ENCODE measurements around the gene ICA1.
"Not testable (repeated sequence)": the region's sequence is repeated elsewhere in the genome, so short reads cannot be mapped to it uniquely, and the experiment has no call there.

The ICA1 gene

DNA sequence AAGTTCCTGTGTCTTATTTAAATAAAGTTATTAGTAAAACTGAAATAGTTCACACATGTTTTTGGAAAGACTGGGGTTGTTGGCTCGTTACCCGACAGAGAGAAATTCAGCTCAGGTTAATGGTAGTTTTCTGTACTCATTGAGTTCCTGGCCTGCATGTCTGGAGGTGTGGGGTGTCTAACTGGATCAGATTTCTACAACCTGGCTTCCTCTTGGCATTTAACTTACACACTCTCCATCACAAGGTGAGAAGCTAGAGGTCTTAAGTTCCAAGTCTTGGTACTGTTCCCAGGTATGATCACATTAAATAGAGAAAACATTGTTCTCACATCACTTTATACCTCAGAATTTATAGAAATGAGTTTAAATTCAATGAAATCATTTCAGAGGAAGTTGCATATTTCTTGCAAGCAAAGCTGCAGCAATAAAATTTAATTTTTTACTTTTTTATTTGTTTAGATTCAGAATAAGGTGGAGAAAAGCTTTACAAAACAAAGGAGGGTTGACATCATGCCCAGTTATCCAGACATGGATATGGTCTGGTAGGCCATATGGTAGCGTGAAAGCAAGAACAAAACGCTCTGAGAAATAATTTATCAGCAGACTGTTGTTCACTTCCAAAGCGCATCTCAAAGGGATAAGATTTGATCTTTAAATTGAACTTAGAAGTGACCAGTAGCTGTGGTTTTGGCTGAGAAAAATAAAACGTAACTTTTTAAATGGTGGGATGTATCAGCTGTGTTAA, 172.8 kb downstream of the ICA1 start:
- no peak for DNase-seq

DNA sequence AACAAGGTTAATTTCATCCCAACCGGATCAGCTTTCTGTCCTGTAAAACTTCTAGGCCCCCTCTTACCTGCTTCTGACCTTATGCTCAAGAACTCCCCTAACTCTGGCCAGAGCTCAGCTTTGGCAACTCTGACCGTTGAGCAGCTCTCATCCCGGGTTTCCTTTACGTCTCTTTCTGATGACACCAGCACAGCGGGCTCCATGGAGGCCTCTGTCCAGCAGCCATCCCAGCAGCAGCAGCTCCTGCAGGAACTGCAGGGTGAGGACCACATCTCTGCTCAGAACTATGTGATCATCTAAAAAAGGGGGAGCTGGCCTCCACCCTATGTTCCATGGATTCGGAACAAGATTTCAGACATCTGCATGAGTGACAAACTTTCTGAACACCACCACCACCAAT, 175.7 kb downstream of the ICA1 start:
- DNase-seq: no peak

DNA sequence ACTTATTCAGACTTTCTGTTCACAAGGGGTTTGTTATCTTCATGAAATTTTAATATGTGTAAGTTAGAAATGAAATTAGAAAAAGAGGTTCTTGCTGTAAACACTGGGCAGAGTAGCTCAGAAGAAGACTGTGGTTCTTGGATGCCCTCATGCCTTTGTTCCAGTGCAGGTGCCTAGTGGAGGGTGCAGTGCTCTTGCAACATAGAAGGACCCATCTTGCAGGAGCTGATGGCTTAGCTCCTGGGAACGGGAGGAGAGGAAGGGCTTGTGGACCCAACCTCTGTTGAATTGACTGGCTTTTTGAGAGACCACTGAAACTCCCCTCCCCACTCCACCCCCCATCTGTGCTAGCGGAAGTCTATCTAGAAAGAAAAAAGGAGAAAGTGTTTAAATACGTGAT, 176.5 kb downstream of the ICA1 start:
- no peak for DNase-seq

DNA sequence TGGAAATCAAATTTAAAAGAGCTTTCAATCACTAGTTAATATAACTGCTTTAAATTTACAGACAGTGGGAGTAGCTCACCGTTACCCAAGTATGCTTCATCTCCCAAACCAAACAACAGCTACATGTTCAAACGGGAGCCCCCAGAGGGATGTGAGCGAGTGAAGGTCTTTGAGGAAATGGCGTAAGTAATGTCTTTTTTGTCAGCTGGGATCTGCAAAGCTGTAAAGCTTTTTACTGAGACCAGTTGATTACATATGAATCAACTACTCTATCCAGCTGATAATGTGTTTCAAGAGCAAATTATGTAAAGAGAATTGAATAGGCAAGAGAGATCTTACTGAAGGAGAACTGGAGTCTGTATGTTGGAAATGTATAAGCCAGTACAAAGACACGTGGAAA, 177.1 kb downstream of the ICA1 start:
- no peak for DNase-seq

DNA sequence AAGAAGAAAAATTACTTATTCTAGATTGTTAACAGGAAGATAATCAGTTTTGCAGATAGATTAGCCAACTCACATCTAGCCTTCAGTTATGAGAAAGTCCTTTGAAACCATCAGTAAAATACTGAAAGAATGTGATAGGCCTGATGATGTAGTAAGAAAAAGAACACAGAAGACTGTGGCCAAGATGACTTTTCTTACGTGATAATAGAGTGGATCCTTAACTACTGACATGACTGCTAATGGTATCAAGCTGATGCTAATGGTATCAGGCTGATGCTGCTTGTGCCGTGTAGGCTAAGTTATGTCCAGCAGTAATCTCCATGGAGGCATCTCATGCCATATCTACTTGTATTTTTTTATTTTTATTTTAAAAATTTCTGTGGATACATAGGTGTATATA, 179.2 kb downstream of the ICA1 start:
- no peak for DNase-seq

DNA sequence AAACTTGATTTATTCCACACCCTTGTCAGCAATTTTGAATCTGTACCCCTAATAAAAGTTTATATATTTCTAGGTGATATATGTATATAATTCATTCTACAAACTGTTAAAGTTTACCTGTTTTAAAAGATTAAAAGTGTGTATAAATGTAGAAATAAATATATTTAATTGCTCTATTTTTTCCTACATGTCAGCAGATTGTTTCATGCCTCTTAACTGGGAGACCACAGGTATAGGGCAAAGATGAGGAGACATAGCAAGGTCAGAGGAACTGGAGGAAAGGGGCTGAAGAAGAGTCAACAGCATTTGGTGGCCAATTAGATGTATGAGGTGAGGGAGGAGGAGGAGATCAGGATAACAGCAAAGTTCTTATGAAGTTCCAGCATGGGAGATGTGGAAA, 183.5 kb downstream of the ICA1 start:
- no peak for DNase-seq

DNA sequence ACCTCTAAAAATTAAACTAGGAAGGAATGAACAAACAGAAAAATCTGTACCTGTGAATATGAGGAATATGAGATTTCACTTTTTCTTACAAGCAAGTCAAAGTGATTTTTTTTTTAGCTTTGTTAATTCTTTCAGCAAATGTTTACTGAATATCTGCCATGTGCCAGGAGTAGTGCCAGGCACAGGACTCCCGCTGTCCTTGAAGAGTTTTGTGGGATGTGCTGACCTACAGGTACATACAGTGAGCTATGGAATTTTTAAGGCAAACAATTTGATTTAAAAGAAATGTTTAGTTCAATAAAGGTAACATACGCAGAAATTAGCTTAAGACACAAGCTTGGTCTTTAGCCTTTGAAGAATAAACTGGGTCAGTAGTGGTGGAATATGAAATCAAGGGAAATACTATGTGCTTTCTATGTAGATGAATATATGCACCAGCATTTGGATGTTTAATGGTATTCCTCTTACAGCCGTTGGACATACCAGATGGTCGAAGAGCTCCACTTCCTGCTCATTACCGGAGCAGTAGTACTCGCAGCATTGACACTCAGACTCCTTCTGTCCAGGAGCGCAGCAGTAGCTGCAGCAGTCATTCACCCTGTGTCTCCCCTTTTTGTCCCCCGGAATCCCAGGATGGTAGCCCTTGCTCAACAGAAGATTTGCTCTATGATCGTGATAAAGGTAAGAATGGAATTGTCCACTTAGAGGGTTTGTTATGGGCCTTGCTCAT, 191.4 kb downstream of the ICA1 start:
- no peak for DNase-seq

DNA sequence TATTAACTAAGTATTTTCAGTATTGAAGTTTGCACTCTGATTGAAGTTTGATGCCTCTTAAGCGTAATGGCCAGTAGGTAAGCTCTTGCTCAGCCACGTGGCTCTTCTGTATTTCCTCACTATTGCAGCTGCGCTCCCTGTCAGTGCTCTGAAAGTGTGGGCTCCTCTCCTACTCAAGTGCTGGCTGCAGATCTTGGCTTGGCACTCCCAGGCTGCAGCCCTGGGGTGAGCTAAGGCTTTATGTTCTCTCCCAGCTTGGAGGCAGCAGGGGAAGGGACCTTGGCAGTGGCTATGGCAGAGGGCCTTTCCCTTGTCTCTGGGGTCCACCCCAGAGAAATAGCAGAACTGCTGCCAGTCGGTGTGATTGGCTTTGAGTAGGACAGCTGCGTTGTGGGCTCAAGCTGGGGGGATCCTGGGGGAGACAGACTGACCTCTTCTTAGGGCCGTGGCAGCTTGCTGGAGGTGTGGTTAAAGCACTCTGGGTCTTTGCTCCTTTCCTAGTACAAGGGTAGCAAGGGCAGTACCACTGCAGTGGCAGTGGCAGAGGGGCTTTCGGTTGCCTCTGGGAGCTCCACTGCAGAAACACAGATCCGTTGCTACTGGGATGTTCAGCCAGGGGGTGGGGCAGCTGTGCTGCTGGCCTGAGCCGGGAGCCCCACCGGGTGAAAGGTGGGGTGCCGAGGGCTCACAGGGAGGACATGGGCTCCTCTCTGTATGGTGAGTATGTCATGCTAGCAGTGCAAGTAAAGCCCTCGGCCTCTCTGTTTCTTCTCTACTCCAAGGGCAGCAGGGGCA, 192.9 kb downstream of the ICA1 start:
- no peak for DNase-seq

DNA sequence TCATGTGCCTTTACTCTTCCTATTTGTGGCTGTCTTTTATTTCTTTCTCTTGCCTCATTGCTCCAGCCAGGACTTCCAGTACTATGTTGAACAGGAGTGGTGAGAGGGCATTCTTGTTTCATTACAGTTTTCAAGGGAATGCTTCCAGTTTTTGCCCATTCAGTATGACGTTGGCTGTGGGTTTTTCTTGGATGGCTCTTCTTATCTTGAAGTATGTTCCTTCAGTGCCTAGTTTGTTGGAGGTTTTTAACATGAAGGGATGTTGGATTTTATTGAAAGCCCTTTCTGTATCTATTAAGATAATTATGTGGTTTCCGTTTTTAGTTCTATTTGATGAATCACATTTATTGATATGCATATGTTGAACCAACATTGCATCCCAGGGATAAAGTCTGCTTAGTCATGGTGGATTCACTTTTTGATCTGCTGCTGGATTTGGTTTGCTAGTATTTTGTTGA, 196.6 kb downstream of the ICA1 start:
- DNase-seq: no peak

DNA sequence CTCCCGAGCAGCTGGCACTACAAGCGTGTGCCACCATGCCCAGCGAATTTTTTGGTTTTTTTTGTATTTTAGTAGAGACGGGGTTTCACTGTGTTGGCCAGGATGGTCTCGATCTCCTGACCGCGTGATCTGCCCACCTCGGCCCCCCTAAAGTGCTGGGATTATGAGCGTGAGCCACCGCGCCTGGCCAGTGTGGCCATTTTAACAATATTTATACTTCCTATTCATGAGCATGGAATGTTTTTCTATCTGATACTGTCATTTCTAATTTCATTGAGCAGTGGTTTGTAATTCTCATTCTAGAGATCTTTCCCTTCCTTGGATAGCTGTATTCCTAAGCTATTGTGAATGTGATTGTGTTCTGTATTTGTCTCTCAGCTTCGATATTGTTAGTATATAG, 197.1 kb downstream of the ICA1 start:
- no peak for DNase-seq

DNA sequence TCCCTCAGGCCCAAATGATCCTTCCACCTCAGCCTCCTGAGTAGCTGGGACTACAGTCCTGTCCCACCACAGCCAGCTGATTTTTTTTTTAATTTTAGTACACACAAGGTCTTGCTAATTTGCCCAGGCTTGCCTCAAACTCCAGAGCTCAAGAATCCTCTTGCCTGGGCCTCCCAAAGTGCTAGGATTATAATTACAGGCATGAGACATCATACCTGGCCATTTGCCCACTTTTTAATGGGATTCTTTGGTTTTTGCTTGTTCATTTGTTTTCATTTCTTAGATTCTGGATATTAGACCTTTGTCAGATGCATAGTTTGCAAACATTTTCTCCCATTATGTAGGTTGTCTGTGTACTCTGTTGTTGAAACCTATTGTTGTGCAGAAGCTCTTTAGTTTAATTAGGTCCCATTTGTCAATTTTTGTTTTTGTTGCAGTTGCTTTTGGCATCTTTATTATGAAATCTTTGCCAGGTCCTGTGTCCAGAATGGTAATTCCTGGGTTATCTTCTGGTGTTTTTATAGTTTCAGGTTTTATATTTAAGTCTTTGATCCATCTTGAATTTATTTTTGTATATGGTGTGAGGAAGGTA, 198.2 kb downstream of the ICA1 start:
- no peak for DNase-seq

DNA sequence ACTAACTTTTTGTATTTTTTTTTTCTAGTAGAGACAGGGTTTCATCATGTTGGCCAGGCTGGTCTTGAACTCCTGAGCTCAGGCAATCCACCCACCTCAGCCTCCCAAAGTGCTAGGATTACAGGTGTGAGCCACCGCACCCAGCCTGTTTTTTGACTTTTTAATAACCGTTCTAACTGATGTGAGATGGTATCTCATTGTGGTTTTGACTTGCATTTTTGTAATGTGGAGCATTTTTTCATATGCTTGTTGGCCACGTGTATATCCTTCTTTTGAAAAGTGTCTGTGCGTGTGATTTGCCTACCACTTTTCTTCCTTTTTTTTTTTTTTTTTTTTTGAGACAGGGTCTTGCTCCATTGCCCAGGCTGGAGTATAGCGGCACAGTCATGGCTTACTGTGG, 198.7 kb downstream of the ICA1 start:
- not testable (repeated sequence) for DNase-seq

All from activated naive CD4-positive, alpha-beta T cell (primary cell).